ENCODE results near the gene GALM.

The GALM gene

GRCh38 chr2:38763228-38763627, 97.3 kb downstream of the GALM start:
- Histone ChIP-seq H3K4me3 (ENCODE audit: low read length) (no peak overlapping the region), H3K4me1 (ENCODE audit: insufficient read depth, low read length) (no peaks in the 10 kb centered on the region), H3K9ac (ENCODE audit: low read depth, low read length) (no peak overlapping the region), H3K36me3 (ENCODE audit: insufficient read depth, low read length) (no peaks in the 10 kb centered on the region), H3K27me3 (ENCODE audit: insufficient read depth, low read length) (no peaks in the 10 kb centered on the region), H3K27ac (ENCODE audit: low read depth, low read length) (no peak overlapping the region), H3K9me3 (ENCODE audit: insufficient read depth, low read depth, low read length) (no peaks in the 10 kb centered on the region)
- WGBS: no CpG with 5 or more reads among the region's 2 CpGs

- no peaks in the 10 kb centered on the region for H3K36me3 ChIP-seq (ENCODE audit: insufficient read depth, low read length)
- no peaks in the 10 kb centered on the region for H3K9me3 ChIP-seq (ENCODE audit: insufficient read depth, low read depth, low read length)
- H3K4me1 ChIP-seq (ENCODE audit: insufficient read depth, low read length): no peaks in the 10 kb centered on the region
- H3K4me3 ChIP-seq (ENCODE audit: low read length): no peak overlapping the region
- H3K27me3 ChIP-seq (ENCODE audit: insufficient read depth, low read length): no peaks in the 10 kb centered on the region
- 95% methylated on average over 4 of the region's 4 CpGs for WGBS
- no peak overlapping the region for H3K9ac ChIP-seq (ENCODE audit: low read depth, low read length)
- H3K27ac ChIP-seq (ENCODE audit: low read depth, low read length): no peak overlapping the region
These were observed 97.8 kb downstream of the GALM start for GRCh38 chr2:38763728-38764127.

- 76% methylated on average over 2 of the region's 4 CpGs for WGBS
- no peaks in the 10 kb centered on the region for H3K27me3 ChIP-seq (ENCODE audit: insufficient read depth, low read length)
- H3K4me3 ChIP-seq (ENCODE audit: low read length): no peak overlapping the region
- no peak overlapping the region for H3K9ac ChIP-seq (ENCODE audit: low read depth, low read length)
- H3K36me3 ChIP-seq (ENCODE audit: insufficient read depth, low read length): no peaks in the 10 kb centered on the region
- no peaks in the 10 kb centered on the region for H3K9me3 ChIP-seq (ENCODE audit: insufficient read depth, low read depth, low read length)
- H3K4me1 ChIP-seq (ENCODE audit: insufficient read depth, low read length): no peaks in the 10 kb centered on the region
- H3K27ac ChIP-seq (ENCODE audit: low read depth, low read length): no peak overlapping the region
These were observed 99.2 kb downstream of the GALM start for GRCh38 chr2:38765149-38765548.

DNA sequence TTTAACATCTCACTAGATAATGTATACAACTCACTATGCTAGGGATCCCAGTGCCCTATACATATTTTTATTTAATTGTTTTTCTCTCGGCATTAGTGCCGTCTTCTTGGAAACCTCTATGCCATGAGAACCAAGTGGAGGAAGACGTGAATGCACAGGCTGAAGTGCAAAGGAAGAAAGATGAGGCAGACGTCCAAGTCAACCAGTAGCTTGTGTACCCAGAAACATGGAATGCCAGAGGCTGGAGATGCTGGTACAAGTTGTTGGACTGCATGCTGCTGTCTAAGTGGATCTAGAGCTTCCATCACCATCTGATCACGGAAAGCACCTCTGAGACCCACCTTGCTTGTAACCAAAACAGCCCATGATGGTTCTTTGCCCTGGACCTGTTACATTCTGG, 99.6 kb downstream of the GALM start:
- no peak overlapping the region for H3K9ac ChIP-seq (ENCODE audit: low read depth, low read length)
- H3K4me1 ChIP-seq (ENCODE audit: insufficient read depth, low read length): no peaks in the 10 kb centered on the region
- H3K27ac ChIP-seq (ENCODE audit: low read depth, low read length): no peak overlapping the region
- no peak overlapping the region for H3K4me3 ChIP-seq (ENCODE audit: low read length)
- H3K9me3 ChIP-seq (ENCODE audit: insufficient read depth, low read depth, low read length): no peaks in the 10 kb centered on the region
- H3K27me3 ChIP-seq (ENCODE audit: insufficient read depth, low read length): no peaks in the 10 kb centered on the region
- no peaks in the 10 kb centered on the region for H3K36me3 ChIP-seq (ENCODE audit: insufficient read depth, low read length)
- WGBS: 88% methylated on average over 5 of the region's 5 CpGs

DNA sequence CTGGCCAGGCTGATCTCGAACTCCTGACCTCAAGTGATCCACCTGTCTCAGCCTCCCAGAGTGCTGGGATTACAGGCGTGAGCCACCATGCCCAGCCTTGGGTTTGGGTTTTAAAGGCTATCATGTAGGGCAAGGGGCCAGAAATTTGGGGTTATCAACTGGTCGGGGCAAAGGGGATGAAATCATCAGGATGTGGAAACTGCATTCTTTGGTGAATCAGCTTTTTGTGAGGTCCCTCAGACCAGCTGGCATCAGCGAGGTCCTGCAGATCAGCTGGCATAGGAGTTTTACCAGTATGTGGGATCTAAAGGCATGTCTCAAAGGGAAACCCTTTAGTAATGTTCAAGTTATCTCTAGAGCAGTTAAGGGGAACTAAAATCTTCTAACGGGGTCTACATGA, 105.7 kb downstream of the GALM start:
- Histone ChIP-seq H3K4me3 (ENCODE audit: low read length) (no peak overlapping the region), H3K4me1 (ENCODE audit: insufficient read depth, low read length) (no peaks in the 10 kb centered on the region), H3K9me3 (ENCODE audit: insufficient read depth, low read depth, low read length) (no peaks in the 10 kb centered on the region), H3K9ac (ENCODE audit: low read depth, low read length) (no peak overlapping the region), H3K27me3 (ENCODE audit: insufficient read depth, low read length) (peaks cover 3% of the 10 kb centered on the region; the same call in 1 of the 2 replicates), H3K36me3 (ENCODE audit: insufficient read depth, low read length) (no peaks in the 10 kb centered on the region), H3K27ac (ENCODE audit: low read depth, low read length) (no peak overlapping the region)
- 89% methylated on average over 5 of the region's 5 CpGs for WGBS

DNA sequence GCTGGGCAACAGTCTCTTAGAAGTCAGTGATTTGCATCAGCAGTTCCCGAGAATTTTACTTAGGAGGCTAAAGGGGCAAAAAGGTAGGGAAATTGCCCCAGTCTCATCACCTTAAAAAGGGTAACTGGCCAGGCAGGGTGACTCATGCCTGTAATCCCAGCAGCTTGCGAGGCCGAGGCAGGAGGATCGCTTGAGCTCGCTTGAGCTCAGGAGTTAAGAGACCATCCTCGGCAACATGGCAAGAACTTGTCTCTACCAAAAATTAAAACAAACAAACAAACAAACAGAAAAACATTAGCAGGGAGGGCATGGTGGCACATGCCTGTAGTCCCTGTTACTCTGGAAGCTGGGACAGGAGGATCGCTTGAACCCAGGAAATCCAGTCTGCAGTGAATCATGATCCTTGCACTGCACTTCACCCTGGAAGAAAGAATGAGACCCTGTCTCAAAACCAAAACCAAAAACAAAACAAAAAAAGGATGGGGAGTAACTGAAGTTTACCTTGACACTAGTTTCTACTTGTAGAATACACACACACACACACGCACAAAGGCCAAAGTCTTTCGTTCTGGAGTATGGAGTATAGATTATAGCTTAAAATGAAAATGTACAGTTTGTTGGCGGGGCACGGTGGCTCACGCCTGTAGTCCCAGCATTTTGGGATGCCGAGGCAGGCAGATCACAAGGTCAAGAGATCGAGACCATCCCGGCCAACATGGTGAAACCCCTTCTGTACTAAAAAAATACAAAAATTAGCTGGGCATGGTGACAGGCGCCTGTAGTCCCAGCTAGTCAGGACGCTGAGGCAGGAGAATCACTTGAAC, 109.4 kb downstream of the GALM start:
- H3K9me3 ChIP-seq (ENCODE audit: insufficient read depth, low read depth, low read length): no peaks in the 10 kb centered on the region
- H3K4me3 ChIP-seq (ENCODE audit: low read length): no peak overlapping the region
- no peak overlapping the region for H3K27ac ChIP-seq (ENCODE audit: low read depth, low read length)
- no peak overlapping the region for H3K9ac ChIP-seq (ENCODE audit: low read depth, low read length)
- 92% methylated on average over 16 of the region's 17 CpGs for WGBS
- peaks cover 1% of the 10 kb centered on the region; the same call in 1 of the 2 replicates for H3K36me3 ChIP-seq (ENCODE audit: insufficient read depth, low read length)
- H3K4me1 ChIP-seq (ENCODE audit: insufficient read depth, low read length): peaks cover 6% of the 10 kb centered on the region; the same call in 1 of the 2 replicates
- peaks cover 7% of the 10 kb centered on the region; the same call in 1 of the 2 replicates for H3K27me3 ChIP-seq (ENCODE audit: insufficient read depth, low read length)

DNA sequence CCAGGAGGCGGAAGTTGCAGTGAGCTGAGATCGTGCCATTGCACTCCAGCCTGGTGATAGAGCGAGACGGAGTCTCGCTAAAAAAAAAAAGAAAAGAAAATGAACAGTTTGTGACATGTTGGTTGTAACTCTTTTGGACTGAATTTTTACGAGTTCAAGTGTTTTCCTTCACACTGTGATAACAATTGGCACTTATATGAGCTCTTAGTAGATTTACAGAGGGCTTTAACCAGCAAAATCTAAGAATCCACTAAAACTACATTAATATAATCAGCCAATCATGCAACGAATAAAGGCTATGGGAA, 110.0 kb downstream of the GALM start:
- no peak overlapping the region for H3K27ac ChIP-seq (ENCODE audit: low read depth, low read length)
- H3K4me3 ChIP-seq (ENCODE audit: low read length): no peak overlapping the region
- H3K36me3 ChIP-seq (ENCODE audit: insufficient read depth, low read length): peaks cover 5% of the 10 kb centered on the region; the same call in 1 of the 2 replicates
- no peak overlapping the region for H3K9ac ChIP-seq (ENCODE audit: low read depth, low read length)
- H3K9me3 ChIP-seq (ENCODE audit: insufficient read depth, low read depth, low read length): no peaks in the 10 kb centered on the region
- WGBS: 90% methylated on average over 6 of the region's 7 CpGs
- peaks cover 6% of the 10 kb centered on the region; the same call in 1 of the 2 replicates for H3K4me1 ChIP-seq (ENCODE audit: insufficient read depth, low read length)
- H3K27me3 ChIP-seq (ENCODE audit: insufficient read depth, low read length): peaks cover 7% of the 10 kb centered on the region; the same call in 1 of the 2 replicates

- Histone ChIP-seq H3K27me3 (ENCODE audit: insufficient read depth, low read length) (peaks cover 7% of the 10 kb centered on the region; the same call in 1 of the 2 replicates), H3K27ac (ENCODE audit: low read depth, low read length) (no peak overlapping the region), H3K36me3 (ENCODE audit: insufficient read depth, low read length) (peaks cover 12% of the 10 kb centered on the region), H3K4me3 (ENCODE audit: low read length) (no peak overlapping the region), H3K9me3 (ENCODE audit: insufficient read depth, low read depth, low read length) (no peaks in the 10 kb centered on the region), H3K9ac (ENCODE audit: low read depth, low read length) (no peak overlapping the region), H3K4me1 (ENCODE audit: insufficient read depth, low read length) (peaks cover 6% of the 10 kb centered on the region; the same call in 1 of the 2 replicates)
- 91% methylated on average over 13 of the region's 13 CpGs for WGBS
These were observed 110.6 kb downstream of the GALM start for GRCh38 chr2:38776531-38776930.

- Histone ChIP-seq H3K27me3 (ENCODE audit: insufficient read depth, low read length) (peaks cover 7% of the 10 kb centered on the region; the same call in 1 of the 2 replicates), H3K4me3 (ENCODE audit: low read length) (peak overlapping the region; percentile 91), H3K4me1 (ENCODE audit: insufficient read depth, low read length) (peaks cover 6% of the 10 kb centered on the region; the same call in 1 of the 2 replicates), H3K9ac (ENCODE audit: low read depth, low read length) (peak overlapping the region; percentile 83), H3K36me3 (ENCODE audit: insufficient read depth, low read length) (peaks cover 19% of the 10 kb centered on the region), H3K27ac (ENCODE audit: low read depth, low read length) (no peak overlapping the region), H3K9me3 (ENCODE audit: insufficient read depth, low read depth, low read length) (no peaks in the 10 kb centered on the region)
- 38% methylated on average over 7 of the region's 8 CpGs for WGBS
These were observed 112.8 kb downstream of the GALM start for GRCh38 chr2:38778687-38779082.

- H3K36me3 ChIP-seq (ENCODE audit: insufficient read depth, low read length): peaks cover 19% of the 10 kb centered on the region
- H3K9ac ChIP-seq (ENCODE audit: low read depth, low read length): no peak overlapping the region; the same call in 1 of the 2 replicates
- peaks cover 15% of the 10 kb centered on the region for H3K4me1 ChIP-seq (ENCODE audit: insufficient read depth, low read length)
- H3K4me3 ChIP-seq (ENCODE audit: low read length): no peak overlapping the region
- H3K9me3 ChIP-seq (ENCODE audit: insufficient read depth, low read depth, low read length): no peaks in the 10 kb centered on the region
- H3K27ac ChIP-seq (ENCODE audit: low read depth, low read length): peak overlapping the region; percentile 4; the same call in 1 of the 2 replicates
- H3K27me3 ChIP-seq (ENCODE audit: insufficient read depth, low read length): no peaks in the 10 kb centered on the region
These were observed 117.7 kb downstream of the GALM start for GRCh38 chr2:38783586-38783985.
